Liver (tissue), 9 donors: ENCODE measurements around the gene GGA2. TPM values are rescaled to one million over a fixed set of nuclear protein-coding genes. Genes with fewer than 3 reads are reported as not detected.

Experiments
- DNase-seq: peaks from one replicate; pipeline ENCODE4 v3.0.0-alpha.2; 2017; ENCODE audit warnings: low spot score
- H3K27ac ChIP-seq, 2 donors: one replicate each; pipeline ENCODE4 v1.7.0; 2013; ENCODE audit warnings: inconsistent platforms in 2 of 2, low read length in 2 of 2, control low read depth in 1 of 2, low read depth in 1 of 2, mild to moderate bottlenecking in 1 of 2
- H3K27me3 ChIP-seq, 4 donors: one replicate each; pipeline versions ENCODE4 v1.6.1 to v1.7.0; 2013; ENCODE audit warnings: low read length in 3 of 4, inconsistent platforms in 1 of 4, mild to moderate bottlenecking in 1 of 4, moderate library complexity in 1 of 4; ENCODE audit not compliant: control insufficient read depth in 4 of 4, insufficient read depth in 4 of 4
- H3K36me3 ChIP-seq, 4 donors: one replicate each; pipeline versions ENCODE4 v1.6.1 to v1.7.0; 2013; ENCODE audit warnings: low read length in 3 of 4, mild to moderate bottlenecking in 3 of 4, low read depth in 1 of 4, moderate library complexity in 1 of 4; ENCODE audit not compliant: control insufficient read depth in 4 of 4, insufficient read depth in 3 of 4
- H3K4me1 ChIP-seq, 4 donors: one replicate each; pipeline versions ENCODE4 v1.6.1 to v1.7.0; 2013; ENCODE audit warnings: low read length in 3 of 4, mild to moderate bottlenecking in 3 of 4, moderate library complexity in 1 of 4; ENCODE audit not compliant: control insufficient read depth in 4 of 4, insufficient read depth in 4 of 4
- H3K4me3 ChIP-seq, 3 donors: one replicate each; pipeline versions ENCODE4 v1.6.1 to v1.7.0; 2013; ENCODE audit warnings: low read length in 3 of 3, control low read depth in 1 of 3, low read depth in 1 of 3, mild to moderate bottlenecking in 1 of 3
- H3K9ac ChIP-seq, 2 donors: one replicate each; pipeline ENCODE4 v1.7.0; 2013; ENCODE audit warnings: low read length in 2 of 2, mild to moderate bottlenecking in 2 of 2, moderate library complexity in 2 of 2, control low read depth in 1 of 2, low read depth in 1 of 2
- H3K9me3 ChIP-seq, 4 donors: one replicate each; pipeline versions ENCODE4 v1.6.1 to v1.7.0; 2013; ENCODE audit warnings: low read length in 3 of 4; ENCODE audit not compliant: control insufficient read depth in 4 of 4
- EGR1 ChIP-seq, 2 donors: IDR thresholded peaks; 2 replicates each; pipeline ENCODE4 v1.6.1; 2016 to 2018; ENCODE audit warnings: antibody characterized with exemption in 2 of 2, low read depth in 2 of 2
- FOXA1 ChIP-seq: IDR thresholded peaks from 2 replicates; pipeline ENCODE4 v1.6.1; 2016; ENCODE audit warnings: antibody characterized with exemption
- FOXA2 ChIP-seq: IDR thresholded peaks from 2 replicates; pipeline ENCODE4 v1.6.1; 2016; ENCODE audit warnings: antibody characterized with exemption
- GABPA ChIP-seq, 2 donors: IDR thresholded peaks in 1 of 2; conservative IDR thresholded peaks in 1 of 2; 2 replicates each; pipeline ENCODE4 v1.6.1; 2016; ENCODE audit warnings: antibody characterized with exemption in 2 of 2, mild to moderate bottlenecking in 1 of 2, moderate library complexity in 1 of 2
- HNF4A ChIP-seq, 2 donors: conservative IDR thresholded peaks; 2 replicates each; pipeline ENCODE4 v1.6.1; 2016; ENCODE audit warnings: antibody characterized with exemption in 2 of 2, mild to moderate bottlenecking in 2 of 2
- HNF4G ChIP-seq: IDR thresholded peaks from 2 replicates; pipeline ENCODE4 v1.6.1; 2016; ENCODE audit warnings: antibody characterized with exemption
- MAX ChIP-seq: IDR thresholded peaks from 2 replicates; pipeline ENCODE4 v1.6.1; 2016; ENCODE audit warnings: antibody characterized with exemption
- RAD21 ChIP-seq, 2 donors: IDR thresholded peaks; 2 replicates each; pipeline ENCODE4 v1.6.1; 2016; ENCODE audit warnings: antibody characterized with exemption in 2 of 2, mild to moderate bottlenecking in 2 of 2
- RXRA ChIP-seq, 2 donors: IDR thresholded peaks; 2 replicates each; pipeline ENCODE4 v1.6.1; 2017 to 2018; ENCODE audit warnings: antibody characterized with exemption in 2 of 2, mild to moderate bottlenecking in 1 of 2
- SP1 ChIP-seq: IDR thresholded peaks from 2 replicates; pipeline ENCODE4 v1.6.1; 2018; ENCODE audit warnings: antibody characterized with exemption, mild to moderate bottlenecking
- TAF1 ChIP-seq: conservative IDR thresholded peaks from 2 replicates; pipeline ENCODE4 v1.6.1; 2016; ENCODE audit warnings: antibody characterized with exemption, mild to moderate bottlenecking
- YY1 ChIP-seq: IDR thresholded peaks from 2 replicates; pipeline ENCODE4 v1.6.1; 2016; ENCODE audit warnings: antibody characterized with exemption, mild to moderate bottlenecking
- ZBTB33 ChIP-seq: IDR thresholded peaks from 2 replicates; pipeline ENCODE4 v1.6.1; 2016; ENCODE audit warnings: antibody characterized with exemption
- WGBS: extraction: QIAGEN DNeasy Blood & Tissue Kit; methylation state at CpG from one replicate; pipeline ENCODE4 v1.1.7; 2013; 5-methylcytosine and 5-hydroxymethylcytosine counted together
- polyA plus RNA-seq, 2 donors: library from polyadenylated mRNA; stranded (reverse) in 1 of 2; unstranded in 1 of 2; fragments of 200-250 nt in 1 of 2; fragments of >200 nt in 1 of 2; fragmentation: Nextera tagmentation in 1 of 2; extraction: Ambion mirVana in 1 of 2; gene quantifications; one replicate each; pipeline versions ENCODE4 v1.2.1 to v1.2.3, GENCODE V29; 2013 to 2015
- total RNA-seq, 2 donors: library from RNA; depleted of rRNA; stranded (reverse); fragments of >200 nt; gene quantifications; one replicate each; pipeline ENCODE4 v1.2.3, GENCODE V29; 2014
- TF ChIP-seq, protein P1 (sequence below): IDR thresholded peaks from 2 replicates; pipeline ENCODE4 v1.6.1; 2016; ENCODE audit warnings: antibody characterized with exemption, mild to moderate bottlenecking
- TF ChIP-seq, protein P2 (sequence below): fragments of 150-350 bp; IDR thresholded peaks from 2 replicates; pipeline ENCODE4 v1.5.1; 2017; ENCODE audit warnings: improper control_type of control experiment, low read depth, low read length; ENCODE audit not compliant: missing input control
- TF ChIP-seq, protein P3 (sequence below): IDR thresholded peaks from 2 replicates; pipeline ENCODE4 v1.6.1; 2016; ENCODE audit warnings: antibody characterized with exemption
- donor health status: healthy.
- donor health status: healthy.
- donor health status: healthy.
- donor health status: healthy.
- donor health status: healthy.

The GGA2 gene
- total and polyA plus RNA-seq, 4 donors = 8.4 to 23.9 (median 16.0) TPM

DNA sequence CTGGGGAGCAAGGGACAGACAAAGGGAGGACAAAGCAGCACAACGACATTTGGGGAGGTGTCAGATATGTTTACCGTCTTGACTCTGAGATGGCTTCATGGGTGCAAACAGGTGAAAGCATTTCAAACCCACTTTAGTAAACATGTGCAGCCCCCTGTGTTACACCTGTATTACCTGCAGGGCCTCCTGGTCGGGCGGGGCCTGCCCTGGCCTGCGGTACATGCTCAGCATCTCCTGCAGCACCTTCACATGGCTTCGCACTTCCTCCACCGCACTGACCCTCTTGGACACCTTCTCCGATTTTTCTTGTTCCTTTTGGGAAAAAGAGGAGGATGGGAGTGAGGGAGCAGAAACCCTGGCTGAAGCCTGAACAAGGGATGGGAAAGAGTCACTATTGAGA lies 24.5 kb downstream of the GGA2 start:
- H3K9me3 ChIP-seq = no peaks in the 10 kb centered on the region
- 97% methylated on average over 8 of the region's 8 CpGs for WGBS
- no peaks in the 10 kb centered on the region for H3K4me1 ChIP-seq
- H3K36me3 ChIP-seq = peaks cover 16 to 87% (median 65%) of the 10 kb centered on the region in 4 donors
- no peak overlapping the region for H3K4me3 ChIP-seq
- DNase-seq = no peak
- H3K27ac ChIP-seq = no peak overlapping the region
- no peak overlapping the region for H3K9ac ChIP-seq
- TF ChIP-seq HNF4A (conservative IDR thresholded peaks at IDR 0.05) (no peak), EGR1 (IDR thresholded peaks at IDR 0.05; ENCODE audit: low read depth in 2 of 2) (no peak), GABPA (IDR thresholded peaks at IDR 0.05 in 1 of 2, conservative IDR thresholded peaks at IDR 0.05 in 1 of 2) (no peak)
- H3K27me3 ChIP-seq = no peaks in the 10 kb centered on the region

GRCh38 chr16:23485257-23485614 lies 25.1 kb downstream of the GGA2 start:
- no peaks in the 10 kb centered on the region for H3K27me3 ChIP-seq
- H3K9ac ChIP-seq = no peak overlapping the region
- no peaks in the 10 kb centered on the region for H3K9me3 ChIP-seq
- no peak for DNase-seq
- 86% methylated on average over 2 of the region's 2 CpGs for WGBS
- no peak overlapping the region for H3K4me3 ChIP-seq
- no peak for TF ChIP-seq RAD21 (IDR thresholded peaks at IDR 0.05)
- no peak for TF ChIP-seq FOXA2
- no peak for TF ChIP-seq SP1
- TF ChIP-seq, protein P1, sequence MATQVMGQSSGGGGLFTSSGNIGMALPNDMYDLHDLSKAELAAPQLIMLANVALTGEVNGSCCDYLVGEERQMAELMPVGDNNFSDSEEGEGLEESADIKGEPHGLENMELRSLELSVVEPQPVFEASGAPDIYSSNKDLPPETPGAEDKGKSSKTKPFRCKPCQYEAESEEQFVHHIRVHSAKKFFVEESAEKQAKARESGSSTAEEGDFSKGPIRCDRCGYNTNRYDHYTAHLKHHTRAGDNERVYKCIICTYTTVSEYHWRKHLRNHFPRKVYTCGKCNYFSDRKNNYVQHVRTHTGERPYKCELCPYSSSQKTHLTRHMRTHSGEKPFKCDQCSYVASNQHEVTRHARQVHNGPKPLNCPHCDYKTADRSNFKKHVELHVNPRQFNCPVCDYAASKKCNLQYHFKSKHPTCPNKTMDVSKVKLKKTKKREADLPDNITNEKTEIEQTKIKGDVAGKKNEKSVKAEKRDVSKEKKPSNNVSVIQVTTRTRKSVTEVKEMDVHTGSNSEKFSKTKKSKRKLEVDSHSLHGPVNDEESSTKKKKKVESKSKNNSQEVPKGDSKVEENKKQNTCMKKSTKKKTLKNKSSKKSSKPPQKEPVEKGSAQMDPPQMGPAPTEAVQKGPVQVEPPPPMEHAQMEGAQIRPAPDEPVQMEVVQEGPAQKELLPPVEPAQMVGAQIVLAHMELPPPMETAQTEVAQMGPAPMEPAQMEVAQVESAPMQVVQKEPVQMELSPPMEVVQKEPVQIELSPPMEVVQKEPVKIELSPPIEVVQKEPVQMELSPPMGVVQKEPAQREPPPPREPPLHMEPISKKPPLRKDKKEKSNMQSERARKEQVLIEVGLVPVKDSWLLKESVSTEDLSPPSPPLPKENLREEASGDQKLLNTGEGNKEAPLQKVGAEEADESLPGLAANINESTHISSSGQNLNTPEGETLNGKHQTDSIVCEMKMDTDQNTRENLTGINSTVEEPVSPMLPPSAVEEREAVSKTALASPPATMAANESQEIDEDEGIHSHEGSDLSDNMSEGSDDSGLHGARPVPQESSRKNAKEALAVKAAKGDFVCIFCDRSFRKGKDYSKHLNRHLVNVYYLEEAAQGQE = no peak
- TF ChIP-seq YY1 = no peak
- TF ChIP-seq TAF1 = no peak
- no peak for TF ChIP-seq MAX
- TF ChIP-seq HNF4G = no peak
- no peak for TF ChIP-seq HNF4A (conservative IDR thresholded peaks at IDR 0.05)
- TF ChIP-seq GABPA (IDR thresholded peaks at IDR 0.05 in 1 of 2, conservative IDR thresholded peaks at IDR 0.05 in 1 of 2) = no peak
- no peak overlapping the region for H3K27ac ChIP-seq
- peaks cover 19 to 90% (median 70%) of the 10 kb centered on the region in 4 donors for H3K36me3 ChIP-seq
- no peaks in the 10 kb centered on the region for H3K4me1 ChIP-seq

DNA sequence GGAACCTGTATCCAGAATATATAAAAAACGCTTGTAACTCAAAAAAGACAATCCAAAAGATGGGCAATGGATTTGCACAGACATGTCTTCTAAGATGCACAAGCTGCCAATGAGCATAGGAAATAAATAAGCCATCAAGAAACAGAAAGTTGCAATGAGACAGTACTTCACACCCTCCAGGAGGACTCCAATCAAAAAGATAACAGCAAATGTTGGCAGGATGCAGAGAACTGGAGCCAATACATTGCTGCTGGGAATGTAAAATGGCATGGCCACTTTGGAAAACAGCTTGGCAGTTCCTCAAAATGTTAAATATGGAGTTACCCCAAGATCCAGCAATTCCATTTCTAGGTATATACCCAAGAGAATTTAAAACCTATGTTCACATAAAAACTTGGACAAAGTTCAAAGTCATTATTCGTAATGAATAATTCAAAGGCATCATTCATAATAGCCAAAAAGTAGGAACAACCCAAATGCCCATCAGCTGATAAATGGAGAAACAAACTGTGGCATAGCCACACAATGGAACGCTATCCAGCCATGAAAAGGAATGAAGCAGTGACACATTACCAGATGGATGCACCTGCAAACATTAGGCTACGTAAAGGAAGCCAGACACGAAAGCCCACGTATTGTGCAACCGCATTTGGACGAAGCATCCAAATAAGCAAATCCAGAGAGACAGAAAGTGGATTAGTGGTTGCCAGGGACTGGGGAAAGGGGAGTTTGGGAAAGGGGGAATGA lies 25.6 kb downstream of the GGA2 start:
- no peak for DNase-seq
- no peak overlapping the region for H3K27ac ChIP-seq
- H3K4me1 ChIP-seq = no peaks in the 10 kb centered on the region
- H3K36me3 ChIP-seq = peaks cover 22 to 90% (median 73%) of the 10 kb centered on the region in 4 donors
- H3K9me3 ChIP-seq = no peaks in the 10 kb centered on the region
- no peak overlapping the region for H3K9ac ChIP-seq
- no peaks in the 10 kb centered on the region for H3K27me3 ChIP-seq
- no peak overlapping the region for H3K4me3 ChIP-seq
- 79% methylated on average over 8 of the region's 8 CpGs for WGBS
- TF ChIP-seq TAF1 (no peak), GABPA (IDR thresholded peaks at IDR 0.05 in 1 of 2, conservative IDR thresholded peaks at IDR 0.05 in 1 of 2) (no peak), RAD21 (IDR thresholded peaks at IDR 0.05) (no peak), HNF4G (no peak), YY1 (no peak), FOXA1 (no peak), MAX (no peak), RXRA (IDR thresholded peaks at IDR 0.05) (no peak), ZBTB33 (no peak), SP1 (no peak)
- TF ChIP-seq, protein P2, sequence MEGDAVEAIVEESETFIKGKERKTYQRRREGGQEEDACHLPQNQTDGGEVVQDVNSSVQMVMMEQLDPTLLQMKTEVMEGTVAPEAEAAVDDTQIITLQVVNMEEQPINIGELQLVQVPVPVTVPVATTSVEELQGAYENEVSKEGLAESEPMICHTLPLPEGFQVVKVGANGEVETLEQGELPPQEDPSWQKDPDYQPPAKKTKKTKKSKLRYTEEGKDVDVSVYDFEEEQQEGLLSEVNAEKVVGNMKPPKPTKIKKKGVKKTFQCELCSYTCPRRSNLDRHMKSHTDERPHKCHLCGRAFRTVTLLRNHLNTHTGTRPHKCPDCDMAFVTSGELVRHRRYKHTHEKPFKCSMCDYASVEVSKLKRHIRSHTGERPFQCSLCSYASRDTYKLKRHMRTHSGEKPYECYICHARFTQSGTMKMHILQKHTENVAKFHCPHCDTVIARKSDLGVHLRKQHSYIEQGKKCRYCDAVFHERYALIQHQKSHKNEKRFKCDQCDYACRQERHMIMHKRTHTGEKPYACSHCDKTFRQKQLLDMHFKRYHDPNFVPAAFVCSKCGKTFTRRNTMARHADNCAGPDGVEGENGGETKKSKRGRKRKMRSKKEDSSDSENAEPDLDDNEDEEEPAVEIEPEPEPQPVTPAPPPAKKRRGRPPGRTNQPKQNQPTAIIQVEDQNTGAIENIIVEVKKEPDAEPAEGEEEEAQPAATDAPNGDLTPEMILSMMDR = no peak
- TF ChIP-seq, protein P3, sequence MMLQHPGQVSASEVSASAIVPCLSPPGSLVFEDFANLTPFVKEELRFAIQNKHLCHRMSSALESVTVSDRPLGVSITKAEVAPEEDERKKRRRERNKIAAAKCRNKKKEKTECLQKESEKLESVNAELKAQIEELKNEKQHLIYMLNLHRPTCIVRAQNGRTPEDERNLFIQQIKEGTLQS = no peak
